OCI-LY3 (cell line): ENCODE measurements around the gene TEX35.

Experiments used
- CTCF ChIP-seq: fragments of 200-600, 300-600 bp; sonication (generic); IDR thresholded peaks from 2 replicates; pipeline ENCODE4 v1.5.1; 2014; ENCODE audit warnings: antibody characterized with exemption, low read length, low read depth
- EZH2phosphoT487 ChIP-seq: fragments of 200-600 bp; shearing (Covaris generic); IDR thresholded peaks from 2 replicates; pipeline ENCODE4 v1.6.1; 2018; ENCODE audit warnings: antibody characterized with exemption, mixed run types, low read depth

GRCh38 chr1:178516110-178516509 lies 3.2 kb downstream of the TEX35 start:
- TF ChIP-seq CTCF (no peak), EZH2phosphoT487 (no peak)
